MG63 (cell line): Measurements from ENCODE around the gene PRKCG. TPM values are rescaled to one million over a fixed set of nuclear protein-coding genes. Genes with fewer than 3 reads are reported as not detected.
"Not testable (repeated sequence)": the region's sequence is repeated elsewhere in the genome, so short reads cannot be mapped to it uniquely, and the experiment has no call there.

Experiments
- DNase-seq: peaks from one replicate; pipeline ENCODE4 v3.0.0-alpha.2; 2020
- H3K27me3 ChIP-seq: fragments of 250-450 bp; sonication (Bioruptor Pico); 2 replicates; pipeline ENCODE4 v1.5.1; 2020; ENCODE audit warnings: mild to moderate bottlenecking, moderate library complexity
- H3K36me3 ChIP-seq: fragments of 250-450 bp; sonication (Bioruptor Pico); 2 replicates; pipeline ENCODE4 v1.5.1; 2020; ENCODE audit warnings: mild to moderate bottlenecking, moderate library complexity
- H3K4me3 ChIP-seq: fragments of 250-450 bp; sonication (Bioruptor Pico); 2 replicates; pipeline ENCODE4 v1.5.1; 2020; ENCODE audit warnings: mild to moderate bottlenecking, moderate library complexity
- H3K9me3 ChIP-seq: fragments of 250-450 bp; sonication (Bioruptor Pico); 2 replicates; pipeline ENCODE4 v1.5.1; 2020; ENCODE audit warnings: mild to moderate bottlenecking, moderate library complexity
- total RNA-seq: library from RNA; depleted of rRNA; stranded (reverse); fragments of >200 nt; shearing (Covaris generic); gene quantifications from 2 replicates; pipeline ENCODE4 v1.2.3, GENCODE V29; 2014; ENCODE audit warnings: low replicate concordance; rRNA removed

Gene PRKCG
- total RNA-seq, 1 experiment from 2014 or later: not detected

DNA sequence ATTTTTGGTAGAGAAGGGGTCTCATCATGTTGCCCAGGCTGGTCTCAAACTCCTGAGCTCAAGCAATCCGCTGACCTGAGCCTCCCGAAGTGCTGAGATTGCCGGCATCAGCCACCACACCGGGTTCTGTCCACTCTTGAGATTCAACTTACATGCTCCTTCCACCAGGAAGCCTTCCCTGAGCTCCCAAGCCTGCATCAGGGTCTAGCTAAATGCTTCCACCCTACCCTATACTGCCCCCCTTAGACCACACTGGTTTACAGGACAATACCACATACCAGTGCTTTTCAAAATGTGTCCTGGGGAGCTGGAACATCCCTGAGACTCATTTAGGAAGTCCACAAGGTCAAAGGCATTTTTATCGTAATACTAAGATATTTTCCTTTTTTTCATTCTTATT, 65.6 kb downstream of the PRKCG start:
- Histone ChIP-seq H3K36me3 (no peaks in the 10 kb centered on the region), H3K27me3 (peaks cover 11% of the 10 kb centered on the region), H3K4me3 (no peak overlapping the region), H3K9me3 (no peaks in the 10 kb centered on the region)
- DNase-seq: peak; percentile 15

DNA sequence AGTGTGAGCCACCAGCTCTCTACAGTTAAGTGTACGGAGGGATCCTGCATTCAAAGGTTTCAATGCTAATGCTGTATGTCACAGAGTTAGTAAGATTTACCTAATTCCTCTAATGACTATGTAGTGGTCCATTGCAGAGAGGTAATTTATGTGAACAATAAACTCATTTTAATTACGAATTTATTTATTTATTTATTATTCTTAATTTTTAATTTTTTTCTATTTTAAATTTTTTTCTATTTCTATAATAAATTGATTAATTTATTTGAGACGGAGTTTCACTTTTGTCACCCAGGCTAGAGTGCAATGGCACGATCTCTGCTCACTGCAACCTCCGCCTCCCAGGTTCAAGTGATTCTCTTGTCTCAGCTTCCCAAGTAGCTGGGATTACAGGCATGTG, 66.6 kb downstream of the PRKCG start:
- not testable (repeated sequence) for H3K27me3 ChIP-seq, H3K4me3 ChIP-seq, H3K36me3 ChIP-seq, H3K9me3 ChIP-seq, DNase-seq

DNA sequence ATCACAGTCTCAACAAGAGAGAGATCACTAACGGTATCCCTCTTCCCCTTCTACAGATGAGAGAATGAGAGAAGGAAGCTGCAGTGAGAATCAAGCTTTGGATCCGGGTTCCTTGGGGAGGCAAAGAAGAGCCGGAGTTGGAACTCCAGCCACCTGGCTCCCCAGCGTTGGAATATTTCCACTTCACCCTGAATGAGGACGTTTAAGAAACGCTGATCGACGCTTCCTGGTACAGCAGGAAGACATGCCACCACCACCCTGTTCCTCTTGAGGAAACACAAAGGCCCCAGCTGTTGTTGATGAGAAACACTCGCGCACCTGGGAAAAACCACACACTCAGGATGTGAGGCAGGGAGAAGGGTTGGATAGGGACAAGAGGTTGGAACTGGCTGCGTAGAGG, 69.4 kb downstream of the PRKCG start:
- no peak for DNase-seq

DNA sequence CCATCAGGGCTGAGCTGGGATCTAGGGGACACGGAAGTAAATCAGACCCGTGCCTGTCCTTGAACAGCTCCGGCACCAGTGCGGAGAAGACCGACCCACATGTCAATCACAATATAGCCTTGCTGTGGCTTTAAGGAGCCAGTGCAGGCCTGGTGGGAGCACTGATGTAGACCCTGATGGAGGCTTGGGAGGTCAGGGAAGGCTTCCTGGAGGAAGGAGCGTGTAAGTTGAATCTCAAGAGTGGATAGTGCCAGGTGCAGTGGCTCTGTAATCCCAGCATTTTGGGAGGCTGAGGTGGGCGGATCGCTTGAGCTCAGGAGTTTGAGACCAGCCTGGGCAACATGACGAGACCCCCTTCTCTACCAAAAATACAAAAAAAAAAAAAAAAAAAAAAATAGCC, 70.0 kb downstream of the PRKCG start:
- H3K27me3 ChIP-seq: peaks cover 8% of the 10 kb centered on the region
- H3K4me3 ChIP-seq: no peak overlapping the region
- H3K36me3 ChIP-seq: no peaks in the 10 kb centered on the region
- no peak for DNase-seq
- H3K9me3 ChIP-seq: no peaks in the 10 kb centered on the region

More for the DNA sequence above, 69.4 kb downstream of the PRKCG start:
- H3K4me3 ChIP-seq: no peak overlapping the region
- H3K9me3 ChIP-seq: no peaks in the 10 kb centered on the region
- H3K36me3 ChIP-seq: no peaks in the 10 kb centered on the region
- H3K27me3 ChIP-seq: peaks cover 7% of the 10 kb centered on the region; the same call in 1 of the 2 replicates

DNA sequence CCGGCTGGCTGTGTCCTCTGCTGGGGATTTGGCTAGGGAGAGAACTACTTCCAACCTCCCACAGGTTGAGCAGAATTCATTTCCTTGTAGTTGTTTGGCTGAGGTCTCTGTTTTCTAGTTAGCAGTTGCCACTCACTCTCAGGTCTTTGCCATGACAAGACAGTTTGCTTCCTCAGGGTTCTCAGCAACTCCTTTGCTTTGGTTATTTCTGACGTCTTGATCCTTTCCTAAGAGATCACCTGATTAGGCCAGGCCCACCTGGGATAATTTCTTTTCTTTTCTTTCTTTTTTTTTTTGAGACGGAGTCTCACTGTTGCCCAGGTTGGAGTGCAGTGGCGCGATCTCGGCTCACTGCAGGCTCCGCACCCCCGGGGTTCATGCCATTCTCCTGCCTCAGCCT, 71.4 kb downstream of the PRKCG start:
- Histone ChIP-seq H3K36me3 (no peaks in the 10 kb centered on the region), H3K9me3 (no peaks in the 10 kb centered on the region), H3K27me3 (peaks cover 21% of the 10 kb centered on the region), H3K4me3 (no peak overlapping the region)
- no peak for DNase-seq

Other genes with a start within 250 kb of the PRKCG start
- gene NLRP12, start 57.9 kb upstream of the PRKCG start, total RNA-seq: not detected in 2 replicates
- 8.3 and 18.7 TPM in 2 replicates for gene MYADM, start 14.3 kb upstream of the PRKCG start, total RNA-seq
- not detected in 2 replicates for gene CACNG7, start 27.1 kb downstream of the PRKCG start, total RNA-seq
- 0.05 TPM in 1 of 2 replicates, not detected in the other for gene CACNG8, start 80.7 kb downstream of the PRKCG start, total RNA-seq
- 0.43 TPM in 1 of 2 replicates, not detected in the other for gene CACNG6, start 109.4 kb downstream of the PRKCG start, total RNA-seq
- gene VSTM1, start 181.7 kb downstream of the PRKCG start, total RNA-seq: not detected in 2 replicates
- not detected in 2 replicates for gene TARM1, start 199.2 kb downstream of the PRKCG start, total RNA-seq
- not detected in 2 replicates for gene OSCAR, start 218.6 kb downstream of the PRKCG start, total RNA-seq
- 4.8 and 23.1 TPM in 2 replicates for gene NDUFA3, start 220.7 kb downstream of the PRKCG start, total RNA-seq
- gene TFPT, start 233.5 kb downstream of the PRKCG start, total RNA-seq: 23.9 and 36.5 TPM in 2 replicates
- 88.3 and 112 TPM in 2 replicates for gene PRPF31, start 233.6 kb downstream of the PRKCG start, total RNA-seq